Stimulated activated CD8-positive, alpha-beta memory T cell treated with anti-CD3 and anti-CD28 coated beads, Interleukin-12 subunit alpha, Interleukin-12 subunit beta, amount 100 ng/mL, for 4 hours (primary cell): ENCODE data around the gene PLAA.
"Not testable (repeated sequence)": the region's sequence is repeated elsewhere in the genome, so short reads cannot be mapped to it uniquely, and the experiment has no call there.

ENCODE experiments used
- DNase-seq: peaks from one replicate; pipeline ENCODE4 v3.0.0-alpha.2; 2020; ENCODE audit warnings: low read depth

The PLAA gene

DNA sequence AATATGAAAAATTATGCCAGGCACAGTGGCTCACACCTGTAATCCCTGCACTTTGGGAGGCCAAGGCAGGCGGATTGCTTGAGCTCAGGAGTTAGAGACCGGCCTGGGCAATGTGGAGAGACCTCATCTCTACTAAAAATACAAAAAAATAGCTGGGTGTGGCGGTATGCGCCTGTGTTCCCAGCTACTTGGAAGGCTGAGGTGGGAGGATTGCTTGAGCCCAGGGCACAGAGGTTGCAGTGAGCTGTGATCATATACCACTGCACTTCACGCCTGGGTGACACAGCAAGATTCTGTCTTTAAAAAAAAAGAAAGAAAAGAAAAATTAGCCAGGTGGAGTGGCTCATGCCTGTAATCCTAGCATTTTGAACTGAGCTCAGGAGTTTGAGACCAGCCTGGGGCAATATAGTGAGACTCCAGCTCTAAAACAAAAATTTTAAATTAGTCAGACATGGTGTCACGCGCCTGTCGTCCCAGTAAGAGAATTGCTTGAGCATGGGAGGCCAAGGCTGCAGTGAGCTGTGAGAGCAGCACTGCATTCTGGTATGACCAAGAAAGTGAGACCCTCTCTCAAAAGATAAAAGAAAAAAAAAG is 18.0 kb downstream of the PLAA start:
- DNase-seq = no peak

DNA sequence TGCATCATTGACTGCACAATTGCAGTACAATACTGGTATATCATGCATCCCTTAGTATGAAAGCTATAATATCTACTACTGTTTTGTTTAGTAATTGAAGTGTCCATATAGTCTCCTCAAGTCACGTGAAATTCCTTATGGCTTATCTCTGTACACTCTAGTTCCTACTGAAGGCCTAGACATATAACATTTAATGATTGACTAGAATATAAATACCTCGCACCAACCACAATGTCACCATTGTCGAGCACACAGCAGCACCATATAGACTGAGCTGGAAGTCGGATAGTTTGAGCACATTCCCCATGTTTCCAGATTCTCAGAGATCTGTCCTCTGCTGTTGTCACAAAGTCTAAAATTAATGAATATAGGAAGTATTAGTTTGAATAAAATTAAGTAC is 21.4 kb downstream of the PLAA start:
- DNase-seq = no peak

DNA sequence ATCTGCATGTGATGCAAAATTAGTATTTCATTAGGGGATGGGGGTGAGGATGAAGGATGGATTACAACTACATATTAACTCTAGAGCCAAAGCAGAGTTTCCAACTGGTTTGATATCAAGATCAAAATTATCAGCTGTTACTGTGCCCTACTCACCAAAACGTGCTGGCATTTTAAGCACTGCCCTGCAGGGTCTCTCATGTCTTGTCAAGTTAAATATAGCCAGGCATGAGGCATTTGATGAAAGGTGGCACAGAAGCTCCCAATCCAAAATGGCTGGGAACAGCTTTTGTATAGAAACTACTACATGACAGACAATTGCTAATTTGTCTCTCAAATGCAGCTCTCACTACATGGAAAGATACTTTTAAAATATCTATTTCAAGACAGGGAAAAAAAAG is 27.3 kb downstream of the PLAA start:
- no peak for DNase-seq

DNA sequence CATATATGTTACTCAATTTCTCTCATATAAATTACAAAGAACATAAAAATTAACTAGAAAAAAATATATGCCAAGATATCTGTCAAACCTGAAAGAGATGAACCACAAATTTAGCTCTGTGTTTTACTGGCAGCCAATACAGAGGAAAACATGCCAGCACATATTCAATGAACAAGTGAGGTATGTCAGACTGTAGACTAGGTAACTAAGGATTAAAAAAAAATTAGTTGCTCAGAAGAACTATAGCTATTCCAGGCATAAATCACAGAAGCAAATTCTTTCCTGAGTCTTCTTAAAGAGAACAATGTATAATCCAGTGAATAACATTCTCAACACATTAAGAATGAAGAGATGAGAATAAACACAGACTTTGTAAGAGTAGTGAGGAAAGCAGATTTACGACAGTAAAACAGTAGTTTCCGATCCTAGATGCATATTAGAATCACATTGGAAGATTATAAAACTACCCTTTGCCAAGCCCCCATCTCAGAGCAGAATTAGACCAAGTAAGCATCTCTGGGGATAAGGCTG is 33.8 kb downstream of the PLAA start:
- DNase-seq = no peak

DNA sequence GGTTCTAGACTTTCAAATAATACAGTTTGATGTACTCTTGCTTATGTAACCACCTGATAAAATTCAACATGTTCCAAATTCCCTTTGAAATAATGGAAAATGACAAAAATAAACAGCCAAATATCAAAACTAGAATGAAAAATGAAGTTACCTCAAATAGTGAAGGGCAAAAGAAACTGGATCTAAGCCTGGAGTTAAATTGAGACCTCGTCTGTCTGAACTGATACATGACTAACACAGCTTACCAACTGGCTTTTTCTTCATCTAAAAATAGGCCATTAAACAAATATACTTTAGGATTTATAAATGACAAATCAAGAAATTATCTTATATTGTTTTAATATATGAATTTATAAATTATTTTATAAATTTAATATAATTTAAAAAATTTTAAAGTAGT is 42.4 kb downstream of the PLAA start:
- DNase-seq = no peak

DNA sequence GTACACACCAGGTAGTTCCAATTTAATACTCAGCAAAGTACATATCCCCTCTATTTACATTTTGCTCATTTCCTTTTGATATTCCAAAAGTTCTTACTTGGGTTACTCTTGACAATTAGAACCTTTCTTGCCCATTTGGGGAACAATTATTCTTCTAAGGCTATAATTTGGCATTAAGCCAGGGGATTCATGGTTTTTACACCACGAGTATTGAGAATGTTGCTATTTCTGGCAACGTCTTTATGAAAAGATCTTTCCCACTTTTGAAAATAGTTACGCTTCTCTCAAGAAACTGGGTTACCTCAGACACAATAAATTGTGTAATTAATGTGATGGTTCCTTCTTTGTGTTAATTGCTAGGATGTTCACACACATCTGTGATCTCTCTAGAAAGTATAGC is 43.0 kb downstream of the PLAA start:
- DNase-seq = no peak

DNA sequence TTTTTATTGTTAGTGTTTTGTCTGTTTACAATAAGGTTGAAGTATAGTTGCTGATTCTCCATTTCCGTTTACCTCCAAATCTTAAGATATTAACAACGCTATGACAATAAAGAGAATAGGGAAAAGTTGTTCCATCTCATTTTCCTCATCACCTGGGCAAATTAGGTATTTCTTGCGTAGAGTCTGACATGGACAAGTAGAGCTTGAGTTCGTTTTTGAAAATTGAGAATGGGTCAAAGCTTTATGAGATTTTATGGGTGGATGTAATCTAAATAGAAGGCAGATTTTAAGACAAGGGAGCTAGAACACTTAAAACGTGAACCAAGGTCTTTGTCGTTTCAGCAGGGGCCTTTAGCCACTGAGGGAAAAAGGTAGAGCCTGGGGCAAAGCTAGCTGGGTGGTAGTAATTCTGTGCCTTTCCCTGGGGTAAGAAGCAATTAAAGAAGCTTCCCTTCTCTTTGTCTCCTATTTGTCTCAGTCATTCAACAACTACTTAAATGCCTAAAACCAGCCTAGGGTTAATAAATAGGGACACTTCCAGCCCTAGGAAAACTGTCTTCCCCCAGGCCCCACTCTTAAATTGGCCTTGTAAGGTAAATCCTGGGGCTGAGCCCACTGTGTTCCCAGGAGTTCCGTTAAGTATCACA is 53.9 kb downstream of the PLAA start:
- DNase-seq = no peak

DNA sequence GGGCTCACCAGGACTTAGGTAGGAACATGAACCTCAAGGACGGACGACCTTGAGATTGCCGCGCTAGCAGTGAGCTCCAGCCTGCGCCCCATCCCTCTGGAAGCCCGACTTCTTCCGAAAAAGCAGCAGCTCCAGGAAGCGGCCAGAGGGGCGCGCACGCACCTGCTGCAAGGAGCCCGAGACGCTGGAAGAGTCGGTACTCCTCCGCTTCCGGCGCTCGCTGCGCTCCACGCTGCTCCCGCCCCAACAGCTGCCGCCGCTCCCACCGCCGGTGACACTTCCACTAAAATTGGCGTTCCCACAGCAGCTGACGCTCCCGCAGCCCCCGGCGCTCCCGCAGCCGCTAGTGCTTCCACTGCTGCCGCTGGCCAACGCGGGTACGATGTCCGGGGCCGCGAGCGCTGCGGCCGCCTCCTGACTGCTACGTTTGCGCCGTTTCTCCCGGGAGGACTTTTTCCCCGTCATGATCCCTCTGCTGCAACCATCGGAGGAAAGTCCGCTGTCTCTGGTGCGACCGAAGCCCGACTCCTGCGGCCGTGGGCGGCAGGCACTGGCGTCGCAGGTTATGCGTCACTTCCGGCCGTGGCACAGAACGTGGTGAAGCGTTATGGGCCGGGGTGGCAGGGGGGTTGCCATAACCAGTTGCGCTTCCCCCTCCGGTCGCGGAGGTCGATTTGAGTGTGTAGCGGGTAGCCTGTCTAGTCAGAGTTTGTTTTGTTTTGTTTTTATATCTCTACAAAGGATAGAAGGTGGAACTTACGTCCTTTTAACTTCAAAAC is 54.6 kb downstream of the PLAA start, which contains the start of gene CAAP1:
TSS of gene CAAP1 (minus strand) at position 552 of the 779 bp plus-strand sequence. CDS start at position 465, 87 bp downstream.
- DNase-seq = peak; percentile 87

DNA sequence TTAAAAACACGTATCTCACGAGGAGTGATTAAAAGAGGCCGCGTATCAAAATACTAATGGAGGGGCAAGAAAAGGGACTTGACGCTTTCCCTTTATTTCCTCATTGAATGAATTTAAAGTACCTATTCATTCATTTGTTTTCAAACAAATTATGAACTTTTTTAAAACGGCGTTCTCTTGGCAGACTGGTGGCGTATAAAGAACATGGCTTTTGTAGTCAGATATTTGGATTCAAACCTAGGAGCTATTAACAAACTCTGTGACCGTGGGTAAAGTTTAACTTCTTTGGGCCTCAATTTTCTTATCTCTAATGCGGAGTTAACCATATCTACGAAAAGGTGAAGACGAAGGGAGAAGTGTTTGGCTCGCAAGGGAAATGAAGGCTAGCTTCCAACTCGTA is 55.3 kb downstream of the PLAA start:
- no peak for DNase-seq

DNA sequence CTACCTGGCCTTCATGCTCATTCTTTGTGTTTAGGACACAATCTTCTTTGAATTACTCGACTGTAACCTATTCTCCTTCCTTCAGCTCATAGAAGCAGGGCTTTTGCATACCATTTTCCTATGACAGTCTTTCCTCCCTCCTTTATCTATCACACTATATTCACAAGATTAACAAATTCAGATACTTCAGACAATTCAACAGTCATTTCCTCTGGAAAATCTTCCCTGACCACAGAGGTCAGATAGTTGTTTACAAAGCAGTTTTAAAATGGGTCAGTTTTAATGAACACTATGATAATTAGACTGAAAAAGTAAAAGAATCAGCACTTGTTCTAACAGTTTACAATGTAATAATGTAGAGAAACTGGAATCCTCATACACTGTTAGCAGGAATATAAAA is 58.8 kb downstream of the PLAA start:
- no peak for DNase-seq

DNA sequence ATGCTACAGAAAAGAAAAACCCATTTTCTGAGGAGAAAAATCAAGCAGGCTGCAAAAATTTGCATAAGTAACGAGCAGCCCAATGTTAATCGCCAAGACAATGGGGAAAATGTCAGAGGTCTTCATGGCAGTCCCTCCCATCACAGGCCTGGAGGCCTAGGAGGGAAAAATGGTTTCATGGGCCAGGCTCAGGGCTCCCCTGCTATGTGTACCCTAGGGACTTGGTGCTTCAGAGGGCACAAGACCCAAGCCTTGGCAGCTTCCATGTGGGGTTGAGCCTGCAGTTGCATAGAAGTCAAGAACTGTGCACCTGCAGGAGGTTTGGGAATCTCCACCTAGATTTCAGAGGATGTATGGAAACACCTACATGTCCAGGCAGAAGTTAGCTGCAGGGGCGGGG is 64.9 kb downstream of the PLAA start:
- no peak for DNase-seq

DNA sequence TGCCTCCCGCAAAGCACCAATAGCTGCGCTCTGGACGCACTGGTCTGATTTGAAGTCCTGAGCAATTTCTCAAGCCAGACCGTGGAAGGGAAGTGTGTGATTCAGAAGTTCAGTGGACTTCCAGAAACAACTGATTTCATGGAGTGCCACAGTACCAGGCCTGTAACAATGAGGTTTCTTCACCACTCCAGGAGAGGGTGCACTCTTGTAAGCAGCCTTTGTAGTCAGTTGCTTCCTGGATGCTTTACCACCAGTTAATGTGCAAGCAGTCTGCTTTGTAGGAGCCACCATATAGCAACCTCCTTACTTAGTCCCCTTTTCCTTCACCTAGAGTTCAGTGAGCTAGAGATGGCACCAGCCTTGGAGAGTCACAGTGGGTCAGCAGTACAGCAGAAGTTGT is 66.8 kb downstream of the PLAA start:
- DNase-seq = no peak

DNA sequence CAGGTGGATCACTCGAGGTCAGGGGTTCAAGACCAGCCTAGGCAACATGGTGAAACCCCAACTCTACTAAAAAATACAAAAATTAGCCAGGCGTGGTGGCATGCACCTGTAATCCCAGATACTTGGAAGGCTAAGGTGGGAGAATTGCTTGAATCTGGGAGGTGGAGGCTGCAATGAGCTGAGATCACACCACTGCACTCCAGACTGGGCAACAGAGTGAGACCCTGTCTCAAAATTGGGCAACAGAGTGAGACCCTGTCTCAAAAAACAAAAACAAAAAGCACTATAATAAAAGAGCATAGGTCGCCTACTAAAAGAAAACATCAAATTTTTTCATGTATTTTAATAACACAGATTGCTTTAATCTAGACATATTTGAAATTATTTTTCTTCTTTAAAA is 71.9 kb downstream of the PLAA start:
- DNase-seq = not testable (repeated sequence)

DNA sequence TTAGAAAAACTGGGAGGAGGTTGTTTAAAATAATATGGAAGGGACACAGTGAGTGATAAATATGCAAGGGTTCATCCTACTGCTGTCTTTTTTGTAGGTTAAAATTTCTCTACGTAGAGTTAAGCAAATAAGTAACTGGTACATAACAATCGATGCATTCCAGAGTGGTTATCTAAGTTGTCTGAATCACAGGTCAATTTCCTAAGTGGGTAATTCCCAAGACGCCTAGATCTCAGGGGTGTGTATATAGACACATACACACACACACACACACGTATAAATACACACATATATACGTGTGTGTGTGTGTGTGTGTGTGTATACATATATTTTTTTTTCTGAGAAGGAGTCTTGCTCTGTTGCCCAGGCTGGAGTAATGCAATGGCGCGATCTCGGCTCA is 76.8 kb downstream of the PLAA start:
- DNase-seq = no peak

DNA sequence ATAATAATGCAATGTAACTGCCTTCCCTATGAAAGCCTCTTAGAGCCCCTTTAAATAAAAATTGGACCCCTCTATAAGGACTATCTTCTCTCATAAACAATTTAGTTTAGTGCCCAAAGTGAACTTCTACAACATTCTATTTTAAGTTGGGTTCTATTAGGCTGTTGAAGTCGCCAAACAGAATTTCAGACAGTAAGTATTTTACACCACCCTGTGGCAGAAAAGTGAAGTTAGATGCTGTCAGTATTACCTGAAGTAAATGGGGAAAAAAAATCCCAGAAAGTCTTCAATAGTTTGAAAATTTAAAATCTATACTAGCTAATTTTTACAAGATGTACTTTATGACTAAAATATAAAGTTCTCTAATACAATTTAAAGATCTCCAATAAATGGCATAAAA is 84.0 kb downstream of the PLAA start:
- DNase-seq = no peak

DNA sequence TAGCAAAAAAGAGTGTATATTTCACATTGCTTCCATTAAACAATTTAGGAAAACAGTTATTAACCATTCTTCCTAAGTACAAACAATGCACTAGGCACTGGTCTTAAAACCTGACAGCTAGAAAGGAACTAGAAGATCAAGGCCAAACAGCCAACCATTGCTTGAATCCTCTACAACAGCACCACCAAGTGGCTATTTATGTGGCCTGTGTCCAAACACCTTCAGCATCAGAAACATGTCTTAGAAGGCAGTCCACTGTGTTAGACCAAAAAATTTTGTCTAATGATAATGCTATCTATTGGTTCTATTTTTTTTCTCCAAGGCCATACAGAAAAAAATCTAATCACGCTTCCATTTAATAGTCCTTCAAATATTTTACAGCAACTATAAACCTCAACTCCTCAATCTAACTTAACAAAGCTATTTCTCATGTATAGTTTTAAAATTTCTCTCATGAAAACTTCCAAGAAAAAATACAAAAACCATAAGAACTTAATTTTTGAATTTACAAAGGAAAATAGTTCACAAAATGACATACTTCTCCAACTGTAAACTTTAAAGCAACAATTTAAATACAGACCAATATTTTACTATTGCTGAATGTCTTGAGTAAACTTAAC is 90.5 kb downstream of the PLAA start:
- no peak for DNase-seq
